Ovary (tissue), 9 donors: ENCODE measurements around the gene HMGN3. TPM values are rescaled to one million over a fixed set of nuclear protein-coding genes. Genes with fewer than 3 reads are reported as not detected.

Experiments used
- DNase-seq, 5 donors: peaks; one replicate each; pipeline ENCODE4 v3.0.0-alpha.2; 2019 to 2020
- H3K27ac ChIP-seq, 2 donors: fragments of 200-600 bp; one replicate each; pipeline versions ENCODE4 v1.5.1 to v1.8.0; 2019 to 2022
- H3K27me3 ChIP-seq: fragments of 200-600 bp; one replicate; pipeline ENCODE4 v1.8.0; 2022
- H3K36me3 ChIP-seq: fragments of 200-600 bp; sonication (generic); one replicate; pipeline ENCODE4 v1.5.1; 2019
- H3K4me1 ChIP-seq: one replicate; pipeline ENCODE4 v1.8.1; 2013; ENCODE audit warnings: mild to moderate bottlenecking, moderate library complexity; ENCODE audit not compliant: insufficient read depth
- H3K4me3 ChIP-seq: fragments of 200-600 bp; sonication (generic); one replicate; pipeline ENCODE4 v1.5.1; 2017
- H3K9me3 ChIP-seq, 2 donors: fragments of 200-600 bp in 1 of 2; sonication (generic) in 1 of 2; one replicate each; pipeline versions ENCODE4 v1.5.1 to v1.8.1; 2013 to 2019; ENCODE audit warnings: mild to moderate bottlenecking in 1 of 2, moderate library complexity in 1 of 2
- CTCF ChIP-seq, 3 donors: fragments of 450-650 bp in 2 of 3; fragments of 200-600 bp in 1 of 3; IDR thresholded peaks; one replicate each; pipeline versions ENCODE4 v1.5.1 to v1.8.0; 2016 to 2022; ENCODE audit warnings: antibody characterized with exemption in 3 of 3, mild to moderate bottlenecking in 1 of 3
- EP300 ChIP-seq: sonication (generic); formaldehyde crosslinking; IDR thresholded peaks from one replicate; pipeline ENCODE4 v1.6.1; 2017; ENCODE audit warnings: antibody characterized with exemption
- POLR2A ChIP-seq: fragments of 450-650 bp; IDR thresholded peaks from one replicate; pipeline ENCODE4 v1.6.1; 2017; ENCODE audit warnings: antibody characterized with exemption, mild to moderate bottlenecking, moderate library complexity
- WGBS, 3 donors: extraction: QIAGEN DNeasy Blood & Tissue Kit in 1 of 3; methylation state at CpG; one replicate each; pipeline versions ENCODE4 v1.1.5 to v1.1.7; 2013 to 2017; 5-methylcytosine and 5-hydroxymethylcytosine counted together
- intact Hi-C, 4 donors: fragments of 100-400 bp; cut with DNase I; formaldehyde crosslinking; loops; one replicate each; pipeline versions ENCODE4 v1.11.0 to v1.15.1; 2022 to 2023
- polyA plus RNA-seq, 2 donors: library from polyadenylated mRNA; stranded (reverse); fragments of 200-250 nt in 1 of 2; fragments of 350-450 nt in 1 of 2; fragmentation: Illumina TruSeq in 1 of 2; extraction: RNeasy Lipid Tissue Mini Kit (QIAGEN cat#74804) in 1 of 2; gene quantifications; one replicate each; pipeline ENCODE4 v1.2.3, GENCODE V29; 2013 to 2014
- total RNA-seq, 7 donors: library from RNA; depleted of rRNA in 2 of 7; stranded (reverse); fragments of >200 nt in 2 of 7; fragmentation: NEBNext Ultra II Directional in 3 of 7; extraction: Animal tissue kit (Norgen Biotek cat#: 25700) in 3 of 7; gene quantifications; one replicate each; pipeline versions ENCODE4 v1.1.0 to v1.2.4, GENCODE V29; 2016 to 2023
- donor health status: DM: no; HTN: no; CAD: no; lungs with moderate emphysema.
- donor health status: DM: no; HTN: no; CAD: no.
- donor health status: Bipolar disorder and iron deficiency.
- donor health status: DM: yes; HTN: yes; CAD: no.
- donor health status: DM: no; HTN: no; CAD: no.
- donor health status: DM: yes; HTN: yes; CAD: no.

The HMGN3 gene
- total and polyA plus RNA-seq, 9 donors = 44.7 to 140 (median 69.9) TPM

GRCh38 chr6:79238919-79239318 lies 4.4 kb upstream of the HMGN3 start:
- no peaks in the 10 kb centered on the region for H3K9me3 ChIP-seq
- TF ChIP-seq POLR2A = no peak
- H3K4me3 ChIP-seq = no peak overlapping the region
- H3K4me1 ChIP-seq = peaks cover 1% of the 10 kb centered on the region
- H3K27me3 ChIP-seq = no peaks in the 10 kb centered on the region
- DNase-seq = no peak
- H3K27ac ChIP-seq = no peak overlapping the region
- H3K36me3 ChIP-seq = no peaks in the 10 kb centered on the region
- intact Hi-C loops = loop anchor here in 1 of 4 donors (2.0 kb wide), 1 partner anchor 282 kb away; no protein-coding TSS in a partner anchor

- WGBS, 3 donors = 45 to 66% (median 48%) methylated on average over 3 of the region's 3 CpGs
- intact Hi-C loops = no loop called here
- Histone ChIP-seq H3K27me3 (no peaks in the 10 kb centered on the region), H3K9me3 (no peaks in the 10 kb centered on the region), H3K36me3 (no peaks in the 10 kb centered on the region), H3K4me1 (peaks cover 7% of the 10 kb centered on the region), H3K4me3 (no peak overlapping the region), H3K27ac (no peak overlapping the region)
- DNase-seq = no peak
- no peak for TF ChIP-seq CTCF (IDR thresholded peaks at IDR 0.05)
These were observed 2.2 kb upstream of the HMGN3 start for GRCh38 chr6:79236711-79237110.

DNA sequence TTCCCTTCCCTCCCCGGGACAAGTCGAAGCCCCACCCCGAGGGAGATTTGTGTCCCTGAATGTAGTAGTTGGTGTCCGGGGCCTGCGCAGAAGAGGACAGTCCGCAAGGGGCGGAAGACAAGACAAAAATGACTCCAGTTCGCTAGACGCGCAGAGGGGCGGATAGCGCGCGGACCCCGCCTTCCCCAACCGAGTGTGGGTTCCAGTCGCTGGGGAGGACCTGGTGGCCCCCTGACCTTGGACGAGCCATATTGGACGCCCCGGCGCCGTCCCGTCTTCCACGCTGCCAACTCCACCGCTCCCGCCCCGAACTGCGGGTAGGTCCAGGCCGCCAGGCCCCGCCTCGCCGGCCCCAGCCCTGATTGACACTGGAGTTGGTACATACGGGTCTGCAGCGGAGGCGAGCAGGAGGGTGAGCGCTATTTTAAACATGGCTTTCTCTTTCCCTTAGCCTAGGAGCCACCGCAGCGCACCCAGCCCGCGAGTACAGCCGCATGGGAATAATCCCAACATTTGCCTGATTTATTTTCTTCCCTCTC lies 802 bp downstream of the HMGN3 start:
- H3K27ac ChIP-seq = peak overlapping the region; percentile 50 to 80
- H3K4me3 ChIP-seq = peak overlapping the region; percentile 86
- H3K4me1 ChIP-seq = peaks cover 6% of the 10 kb centered on the region
- intact Hi-C loops = loop anchor here in 1 of 4 donors (5.0 kb wide), 1 partner anchor 156 kb away; the partner anchor contains the start of gene PHIP
- TF ChIP-seq EP300 (no peak), CTCF (IDR thresholded peaks at IDR 0.05) (peak in 1 of 3 donors; percentile 53), POLR2A (peak; percentile 16)
- DNase-seq = peak; percentile 76 to 86 (median 78)
- H3K9me3 ChIP-seq = no peaks in the 10 kb centered on the region
- H3K36me3 ChIP-seq = no peaks in the 10 kb centered on the region
- 0 to 1% (median 1%) methylated on average over 29 to 41 of the region's 41 CpGs for WGBS, 3 donors
- H3K27me3 ChIP-seq = no peaks in the 10 kb centered on the region

DNA sequence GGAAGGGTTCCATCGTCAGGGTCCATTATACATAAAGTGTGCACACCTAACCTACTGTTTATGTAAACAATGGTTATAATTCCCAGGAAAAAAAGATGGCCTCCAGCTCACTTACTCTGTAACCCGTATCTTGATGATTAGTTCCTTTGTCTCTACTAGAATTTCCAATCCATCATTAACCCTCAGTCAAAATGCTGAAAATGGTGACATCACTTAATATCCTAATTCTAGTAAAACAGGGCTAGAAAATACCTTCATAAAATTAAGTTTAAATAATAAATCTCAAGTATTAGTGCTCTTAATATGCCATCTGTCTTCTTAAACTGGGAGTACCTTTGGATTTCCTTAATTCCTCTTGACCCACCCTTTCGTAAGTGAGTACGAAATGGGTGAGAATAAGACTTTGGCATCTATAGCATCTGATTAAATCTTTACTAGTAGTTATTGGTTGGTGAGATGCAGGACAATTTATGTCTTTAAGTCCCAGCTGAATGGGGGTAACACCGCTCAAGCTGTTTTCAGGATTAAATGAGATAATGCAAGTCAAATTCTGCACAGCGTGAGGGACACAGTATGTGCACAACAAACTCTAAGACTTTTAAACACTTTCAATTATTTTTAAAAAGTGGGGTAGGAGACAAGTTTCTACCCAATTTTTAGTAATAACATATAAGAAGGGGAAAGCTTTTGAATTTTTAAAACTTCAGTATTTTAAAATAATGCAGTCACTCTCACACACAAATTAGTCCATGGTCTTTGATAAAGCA lies 1.6 kb downstream of the HMGN3 start:
- H3K27me3 ChIP-seq = no peaks in the 10 kb centered on the region
- intact Hi-C loops = loop anchor here in 1 of 4 donors (5.0 kb wide), 1 partner anchor 156 kb away; the partner anchor contains the start of gene PHIP
- TF ChIP-seq POLR2A (no peak), EP300 (no peak), CTCF (IDR thresholded peaks at IDR 0.05) (no peak)
- H3K27ac ChIP-seq = peak overlapping the region in 1 of 2 donors; percentile 80
- 93 to 95% (median 95%) methylated on average over 6 of the region's 6 CpGs for WGBS, 3 donors
- peak overlapping the region; percentile 86 for H3K4me3 ChIP-seq
- no peaks in the 10 kb centered on the region for H3K36me3 ChIP-seq
- H3K4me1 ChIP-seq = peaks cover 6% of the 10 kb centered on the region
- no peaks in the 10 kb centered on the region for H3K9me3 ChIP-seq
- DNase-seq = no peak

GRCh38 chr6:79231666-79232065 lies 2.8 kb downstream of the HMGN3 start:
- H3K4me3 ChIP-seq = no peak overlapping the region
- H3K27ac ChIP-seq = no peak overlapping the region
- H3K4me1 ChIP-seq = peaks cover 6% of the 10 kb centered on the region
- intact Hi-C loops = loop anchor here in 1 of 4 donors (5.0 kb wide), 1 partner anchor 154 kb away; the partner anchor contains the start of gene PHIP
- TF ChIP-seq POLR2A (no peak), CTCF (IDR thresholded peaks at IDR 0.05) (no peak), EP300 (no peak)
- H3K27me3 ChIP-seq = no peaks in the 10 kb centered on the region
- no peaks in the 10 kb centered on the region for H3K9me3 ChIP-seq
- no peaks in the 10 kb centered on the region for H3K36me3 ChIP-seq
- DNase-seq = no peak
